GM19238 (cell line): Measurements from ENCODE around the gene EVX1.

Experiments used
- DNase-seq: peaks from one replicate; pipeline ENCODE4 v3.0.0; 2011; ENCODE audit warnings: low spot score; ENCODE audit not compliant: insufficient read length

The EVX1 gene

DNA sequence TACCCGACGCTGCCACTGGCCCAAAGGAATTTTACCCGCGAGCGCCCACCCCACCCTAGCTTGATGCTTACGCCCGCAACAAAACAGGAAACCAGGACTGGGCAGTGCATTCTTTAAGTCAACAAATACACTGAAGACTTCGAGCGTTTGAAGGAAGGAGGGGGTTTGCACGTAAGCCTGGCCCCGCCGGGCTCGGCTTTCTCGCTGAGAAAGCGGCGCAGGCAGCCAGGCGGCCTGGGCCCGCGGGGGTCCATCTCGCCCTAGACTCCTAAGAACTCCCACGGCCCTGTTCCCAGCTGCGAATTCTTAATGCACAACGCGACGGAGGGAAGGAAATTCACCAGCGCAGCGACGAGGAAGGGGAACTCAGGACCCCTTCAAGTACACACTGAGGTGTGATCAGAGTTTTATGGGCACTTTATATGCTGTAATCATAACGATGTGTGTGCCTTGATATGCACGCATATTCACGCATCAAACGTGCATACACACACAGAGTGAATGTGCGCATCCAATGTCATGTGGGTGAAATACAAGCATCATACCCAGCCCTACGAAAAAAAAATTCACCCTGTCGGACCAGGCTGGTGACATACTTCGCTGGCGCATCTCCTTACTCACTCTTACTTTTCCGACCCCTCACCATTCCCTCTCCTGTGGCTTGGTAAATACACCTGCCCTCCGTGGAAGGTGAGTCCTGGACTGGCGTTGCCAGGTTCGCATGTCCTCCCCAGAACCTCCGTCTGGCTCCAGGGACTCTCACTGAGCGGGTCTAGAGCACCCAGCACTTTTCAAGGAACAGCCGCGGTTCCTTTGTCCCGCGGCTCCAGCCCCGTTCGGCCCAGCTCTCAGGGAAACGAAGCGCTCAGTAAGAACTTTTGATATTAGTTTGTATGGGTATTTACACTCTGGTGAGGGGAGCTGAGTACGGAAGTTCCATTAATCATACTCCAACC lies 37.0 kb upstream of the EVX1 start:
- DNase-seq, result no peak

DNA sequence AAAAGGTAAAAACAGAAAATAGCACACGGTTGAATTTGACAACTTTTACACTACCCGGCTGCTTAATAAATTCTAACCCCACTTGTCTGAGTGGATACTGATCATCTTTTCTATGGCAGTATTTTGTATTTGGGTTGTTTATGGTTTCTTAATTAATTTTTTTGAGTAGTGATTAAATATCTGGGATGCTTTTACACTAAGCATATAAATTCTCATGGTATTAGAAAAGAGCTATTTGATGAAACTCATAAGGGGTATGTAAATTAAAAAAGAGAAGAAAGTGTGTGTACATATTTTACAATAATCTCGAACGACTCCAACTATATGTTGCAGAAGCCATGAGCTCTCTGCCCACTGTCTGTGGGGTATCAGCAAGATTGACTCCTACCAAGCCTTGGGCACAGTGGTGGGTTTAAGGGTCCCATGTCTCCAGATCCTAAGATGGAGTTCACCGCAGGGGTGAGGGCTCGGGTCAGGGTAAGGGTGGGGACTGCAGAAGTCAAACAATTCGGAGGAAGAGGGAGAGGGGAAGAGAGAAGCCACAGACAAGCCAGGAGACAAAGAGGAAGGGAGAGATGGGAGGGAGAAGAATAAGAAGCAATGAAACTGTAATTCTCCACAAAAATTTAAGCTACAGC lies 35.1 kb upstream of the EVX1 start:
- no peak for DNase-seq

DNA sequence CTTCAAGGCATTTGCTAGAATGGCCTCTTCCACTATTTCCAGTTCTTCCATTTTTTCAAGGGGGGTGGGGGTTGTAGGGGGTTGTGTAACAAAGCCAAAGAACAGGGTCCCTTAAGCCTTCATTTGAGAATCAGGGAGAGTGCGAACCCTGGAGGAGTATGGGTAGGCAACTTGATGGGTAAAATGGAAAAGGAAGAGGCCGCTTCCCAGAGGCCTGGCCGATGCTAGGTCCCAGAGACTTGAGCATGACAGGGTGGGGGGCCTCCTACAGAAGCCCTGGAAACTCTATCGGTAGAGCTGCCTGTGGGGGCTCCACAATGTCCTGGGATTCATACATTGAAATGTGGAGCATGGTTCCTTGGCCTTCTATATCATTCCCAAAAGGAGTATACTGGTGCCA lies 33.6 kb upstream of the EVX1 start:
- no peak for DNase-seq

DNA sequence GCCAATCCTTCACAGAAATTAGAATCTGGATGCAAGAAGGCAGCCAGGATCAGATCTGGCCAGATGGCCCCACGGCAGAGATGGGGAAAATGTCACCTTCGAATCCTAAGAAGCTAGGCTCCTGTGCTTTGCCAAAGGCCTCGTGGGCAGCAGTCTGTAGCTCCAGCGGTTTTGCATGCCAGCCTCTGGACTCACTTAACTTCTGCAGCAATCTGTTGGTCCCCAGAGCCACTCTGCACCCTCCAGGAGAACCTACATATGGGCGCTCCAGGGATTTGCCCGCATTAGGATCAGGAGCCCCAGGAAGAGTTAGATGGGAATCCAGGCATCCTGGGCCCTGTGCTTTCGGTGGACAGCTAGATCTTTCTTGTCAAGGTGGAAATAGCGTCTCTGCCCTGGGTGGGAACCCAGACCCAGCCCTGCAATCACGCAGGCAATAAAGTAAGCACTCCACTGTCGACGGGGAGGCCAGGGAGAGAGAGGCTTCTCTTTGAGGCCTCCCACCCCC lies 32.6 kb upstream of the EVX1 start:
- no peak for DNase-seq

DNA sequence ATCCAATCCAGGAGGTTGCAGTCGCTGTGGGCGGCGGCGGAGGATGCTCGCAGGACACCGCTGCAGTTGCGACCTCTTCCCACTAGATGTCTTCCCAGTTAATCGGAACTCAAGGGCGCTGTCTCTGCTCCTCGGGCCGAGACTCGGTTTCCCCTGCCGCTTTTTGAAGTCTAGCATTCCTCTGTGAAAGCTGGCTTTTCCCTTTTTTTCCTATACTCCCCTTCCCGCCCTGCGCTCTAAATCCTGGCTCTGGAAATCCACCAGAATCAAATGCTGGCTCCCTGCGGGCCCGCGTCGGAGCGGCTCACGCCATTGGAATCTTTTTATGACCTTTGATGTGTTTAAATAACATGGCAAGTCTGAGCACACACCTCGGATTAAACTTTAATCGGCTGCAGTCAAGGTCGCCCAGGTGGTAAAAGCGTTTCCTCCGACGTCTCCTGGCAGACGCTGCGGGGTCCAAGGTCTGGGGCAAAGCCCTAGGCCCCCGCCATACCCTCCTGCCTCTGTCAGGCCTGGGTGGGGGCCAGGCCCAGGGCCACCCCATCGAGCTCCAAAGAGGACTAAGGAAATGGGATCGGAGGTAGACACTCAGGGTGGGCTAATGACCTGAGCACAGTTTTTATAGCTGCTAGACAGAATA lies 32.0 kb upstream of the EVX1 start:
- no peak for DNase-seq

DNA sequence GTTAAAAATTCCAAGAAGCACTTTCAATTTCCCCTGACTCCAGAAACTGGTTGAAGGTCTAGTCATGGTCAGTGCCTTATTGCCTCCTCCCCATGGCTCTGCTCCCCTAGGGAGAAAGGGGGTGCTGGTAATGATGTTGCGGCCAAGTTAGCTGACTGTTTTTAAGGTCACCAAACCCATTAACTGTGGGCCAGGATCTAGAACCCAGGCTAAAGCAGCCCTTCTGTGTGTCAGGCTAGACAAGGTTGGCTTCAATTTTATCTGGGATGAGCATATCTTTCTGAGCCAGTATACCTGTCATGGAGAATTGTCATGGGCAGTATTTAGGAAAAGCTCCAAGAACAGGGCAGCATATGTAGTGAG lies 31.5 kb upstream of the EVX1 start:
- no peak for DNase-seq

DNA sequence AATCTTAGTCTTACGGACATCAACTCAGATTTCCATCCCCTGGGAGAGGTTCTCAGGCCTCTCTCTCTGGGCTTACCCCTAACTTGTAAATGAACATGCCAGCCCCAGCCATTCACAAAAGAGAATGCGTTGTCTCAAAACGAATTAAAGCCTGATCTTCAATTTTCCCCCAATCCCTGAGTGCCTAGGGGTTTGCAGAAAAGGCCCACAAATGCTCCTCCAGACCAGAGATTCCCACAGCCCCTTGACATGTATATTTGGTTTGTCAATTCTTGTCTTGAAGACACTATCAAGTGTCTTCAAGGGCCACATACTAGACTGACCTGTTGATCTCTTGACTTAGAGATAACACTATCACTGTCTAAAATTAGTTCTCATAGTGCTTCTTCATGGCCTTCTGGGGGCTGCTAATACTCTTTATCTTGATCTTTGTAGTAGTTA lies 30.8 kb upstream of the EVX1 start:
- DNase-seq, result no peak

DNA sequence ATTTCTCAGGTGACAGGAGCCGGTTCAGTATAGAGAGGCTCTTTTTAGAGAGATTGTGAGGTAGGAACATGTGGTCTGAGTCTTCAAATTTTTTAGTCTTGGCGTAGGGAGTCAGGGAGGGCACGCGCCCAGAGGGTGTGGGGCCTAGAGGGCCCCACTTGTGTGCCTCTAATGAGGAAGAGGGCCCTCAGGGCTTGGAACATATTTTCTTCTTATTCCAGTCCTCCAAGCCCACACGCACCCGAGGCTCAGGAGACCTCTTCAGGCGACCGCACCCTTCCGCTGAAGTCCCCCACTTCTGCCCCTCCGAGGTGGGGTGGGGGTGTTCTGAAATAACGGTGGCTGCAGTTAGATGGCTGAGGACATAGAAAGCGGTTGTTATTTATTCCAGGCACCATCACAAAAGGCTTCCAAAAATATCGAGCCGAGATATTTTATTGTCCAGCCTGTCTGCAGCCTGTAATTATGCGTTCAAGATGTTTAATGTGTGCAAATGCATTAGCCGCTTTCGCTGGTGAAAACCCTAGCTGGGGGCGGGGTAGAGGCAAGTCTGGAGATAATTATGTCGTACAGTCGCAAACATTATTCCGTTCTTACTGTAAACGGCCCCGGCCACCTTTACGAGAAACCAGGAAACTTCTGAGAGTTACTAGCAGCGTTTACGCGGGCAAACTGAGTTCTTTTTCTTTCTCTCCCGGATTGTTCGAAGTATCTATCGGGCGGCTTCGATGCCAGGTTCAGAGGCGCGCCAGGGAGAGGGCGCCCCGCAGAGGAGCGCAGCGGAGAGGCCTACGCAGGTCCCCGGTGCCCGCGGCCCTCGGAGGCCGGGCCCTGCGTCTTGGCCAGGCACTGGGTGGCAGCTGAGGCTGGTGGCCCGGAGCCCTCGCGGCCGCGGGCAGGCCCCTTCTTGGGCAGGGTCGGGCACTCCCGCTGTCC lies 29.8 kb upstream of the EVX1 start:
- no peak for DNase-seq

DNA sequence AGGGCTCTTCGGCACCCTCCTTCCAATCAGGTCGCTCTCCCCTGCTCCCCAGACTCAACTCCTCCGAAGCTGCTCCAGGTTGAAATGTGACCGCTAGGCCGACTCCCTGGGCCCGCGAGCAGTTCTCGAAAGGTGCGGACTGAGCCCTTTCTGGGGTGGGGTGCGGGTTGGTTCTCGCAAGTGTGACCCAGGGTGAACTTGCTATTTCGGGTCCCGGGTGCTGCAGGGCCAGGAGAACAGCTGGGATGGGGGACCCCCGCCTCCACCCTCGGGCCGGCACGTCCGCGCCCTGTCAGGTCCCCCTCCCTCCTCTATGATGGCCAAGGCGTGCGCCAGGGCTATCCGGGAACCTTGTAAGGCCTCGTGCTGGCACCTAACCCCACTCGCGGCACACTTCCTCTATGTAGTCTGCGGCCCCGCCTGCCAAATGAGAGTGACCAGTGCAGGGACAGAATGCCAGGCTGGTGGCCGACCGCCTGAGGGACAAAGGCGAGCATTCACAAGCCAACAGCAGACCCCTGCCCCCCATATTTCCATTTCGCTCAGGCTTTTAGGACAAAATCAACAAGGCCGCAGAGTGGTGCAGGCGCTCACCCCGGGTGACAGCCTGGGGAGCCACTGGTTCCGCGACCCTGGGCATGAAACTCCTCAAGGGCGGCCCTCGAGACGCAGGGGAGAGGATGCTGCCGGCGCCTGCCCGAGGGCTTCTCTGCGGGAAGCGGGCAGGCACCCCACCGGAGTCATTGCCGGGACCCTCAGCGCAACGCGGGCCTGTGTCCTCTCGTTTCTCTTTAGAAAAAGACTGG lies 29.0 kb upstream of the EVX1 start:
- DNase-seq, result no peak

DNA sequence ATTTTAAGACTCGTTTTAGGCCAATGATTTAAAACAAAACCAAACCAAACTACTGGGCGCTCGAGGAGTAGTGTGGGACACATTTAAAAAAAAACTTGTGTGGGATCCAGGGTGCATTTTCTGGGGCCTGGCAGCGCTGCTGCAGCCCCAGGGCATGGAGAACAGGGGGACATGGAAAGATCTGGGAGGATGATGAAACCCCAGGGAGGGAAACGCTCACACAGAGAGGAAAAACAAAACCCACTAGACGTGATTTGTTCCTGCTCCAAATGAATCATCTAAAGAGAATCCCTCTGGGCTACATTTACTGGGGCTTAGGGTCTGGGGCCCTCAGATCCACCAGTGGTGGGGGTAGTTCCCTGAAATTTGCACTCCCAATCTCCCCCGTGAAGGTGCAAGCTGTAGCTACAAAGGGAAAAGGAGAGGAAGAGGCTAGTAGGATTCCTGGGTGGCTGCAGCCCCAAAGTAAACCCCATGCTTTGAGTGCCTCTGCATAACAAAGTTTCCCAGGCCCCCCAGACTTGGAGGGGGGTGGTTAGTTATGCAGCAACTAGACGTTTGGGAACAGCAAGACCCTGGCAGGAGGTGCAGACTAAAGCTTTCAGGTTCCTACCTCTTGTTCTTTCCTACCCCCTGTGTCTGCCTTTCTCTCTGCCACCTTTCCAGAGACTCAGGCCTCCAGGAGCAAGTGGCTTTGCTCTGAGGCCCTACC lies 28.2 kb upstream of the EVX1 start:
- DNase-seq, result no peak

DNA sequence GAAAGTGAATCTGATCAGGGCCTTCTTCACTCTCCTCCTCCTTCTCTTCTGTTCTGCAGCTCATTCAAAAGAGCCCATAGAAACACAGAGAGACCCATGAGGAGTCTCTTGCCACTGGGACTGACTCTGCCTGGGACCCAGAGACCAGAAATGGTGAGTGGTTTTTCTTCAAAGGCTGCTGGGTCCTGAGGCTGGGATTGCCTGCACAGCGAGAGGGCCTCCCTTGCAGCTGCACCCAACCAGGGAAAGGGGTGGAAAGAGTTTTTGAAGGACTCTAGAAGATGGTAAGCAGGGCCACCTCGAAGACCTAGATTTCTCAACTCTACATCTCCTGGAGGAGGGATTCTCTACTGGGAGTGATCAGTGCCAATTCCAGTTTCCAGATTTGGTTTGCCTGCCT lies 27.2 kb upstream of the EVX1 start:
- no peak for DNase-seq

DNA sequence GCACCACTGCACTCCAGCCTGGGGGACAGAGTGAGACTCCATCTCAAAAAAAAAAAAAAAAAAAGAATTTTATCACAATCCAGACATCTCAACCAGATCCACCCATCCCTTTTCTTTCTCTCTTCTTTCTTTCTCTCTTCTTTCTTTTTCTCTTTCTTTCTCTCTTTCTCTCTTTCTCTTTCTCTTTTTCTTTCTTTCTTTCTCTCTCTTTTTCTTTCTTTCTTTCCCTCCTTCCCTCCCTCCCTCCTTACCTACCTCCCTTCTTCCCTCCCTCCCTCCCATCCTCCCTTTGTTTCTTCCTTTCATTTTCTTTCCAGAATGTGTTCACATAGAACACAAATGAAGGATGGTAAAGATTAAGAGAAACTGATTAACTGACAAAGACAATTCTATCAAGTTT lies 24.7 kb upstream of the EVX1 start:
- DNase-seq, result no peak

DNA sequence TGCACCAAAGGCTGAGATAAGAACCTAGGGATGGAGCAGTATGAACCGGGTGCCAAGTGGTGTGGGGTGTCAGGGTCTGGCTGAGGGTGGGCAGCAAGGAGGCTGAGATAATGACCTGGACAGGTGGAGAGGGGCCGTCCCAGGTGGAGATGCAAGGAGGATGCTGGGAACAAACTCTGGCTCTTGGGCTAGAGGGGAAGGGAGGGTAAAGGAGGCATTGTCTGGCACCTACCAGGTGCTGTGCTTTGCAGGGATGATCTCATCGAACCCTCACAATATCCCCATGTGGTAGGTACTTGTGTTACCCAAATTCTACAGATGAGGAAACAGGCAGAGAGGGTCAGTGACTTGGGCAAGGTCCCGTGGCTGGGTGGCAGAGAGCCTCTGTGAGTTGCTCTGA lies 22.8 kb upstream of the EVX1 start:
- no peak for DNase-seq

DNA sequence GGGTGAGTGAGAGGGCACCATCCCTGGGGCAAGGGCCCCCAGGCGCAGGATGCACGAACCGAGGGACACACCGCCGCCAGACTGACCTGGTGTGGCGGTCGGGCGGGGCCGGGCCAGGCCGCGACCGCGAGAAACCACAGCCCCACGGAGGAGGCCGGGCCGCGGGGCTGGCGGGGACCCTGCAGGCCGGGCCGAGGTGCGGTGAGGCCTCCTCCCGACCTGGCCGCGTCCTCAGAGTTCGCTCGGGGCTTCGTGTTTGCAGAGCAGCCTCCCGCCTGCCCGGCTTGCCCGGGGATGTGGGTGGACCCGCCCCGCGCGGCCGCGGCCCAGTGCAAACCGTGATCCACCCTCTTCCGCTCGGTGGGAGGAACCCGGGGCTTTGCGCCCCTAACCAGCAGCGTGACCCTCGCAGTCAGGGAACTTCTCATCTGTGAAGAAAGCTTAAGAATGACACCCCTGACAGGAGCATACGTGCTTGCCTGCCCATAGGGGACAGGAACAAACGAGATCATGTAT lies 22.1 kb upstream of the EVX1 start:
- DNase-seq, result no peak

DNA sequence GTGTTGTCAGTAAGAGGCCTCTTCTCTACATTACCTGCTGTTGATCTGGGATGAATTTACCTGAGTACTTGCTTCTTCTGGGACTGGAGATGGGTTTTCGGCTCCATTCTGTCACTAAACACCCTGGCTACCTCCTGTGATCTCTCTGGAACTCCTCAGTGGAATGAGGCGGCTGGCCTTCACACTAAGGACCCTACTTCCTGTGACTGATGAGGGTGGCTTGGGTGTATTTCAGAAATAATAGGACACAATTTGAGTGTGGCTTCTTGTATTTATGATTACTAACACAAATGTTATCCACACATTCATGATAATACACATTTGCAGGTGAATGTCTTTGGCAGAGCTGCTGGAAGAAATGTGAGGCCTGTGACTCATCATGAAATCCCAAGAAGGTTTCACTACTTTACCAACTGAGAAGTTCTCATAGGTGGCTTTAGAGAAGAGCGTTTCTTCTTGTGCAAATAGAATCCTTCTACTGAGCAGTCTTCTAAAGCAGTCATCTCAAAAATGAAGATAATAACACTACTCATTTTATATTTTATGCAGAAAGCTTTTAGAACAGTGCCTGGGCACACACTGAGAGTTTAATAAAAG lies 21.3 kb upstream of the EVX1 start:
- no peak for DNase-seq

DNA sequence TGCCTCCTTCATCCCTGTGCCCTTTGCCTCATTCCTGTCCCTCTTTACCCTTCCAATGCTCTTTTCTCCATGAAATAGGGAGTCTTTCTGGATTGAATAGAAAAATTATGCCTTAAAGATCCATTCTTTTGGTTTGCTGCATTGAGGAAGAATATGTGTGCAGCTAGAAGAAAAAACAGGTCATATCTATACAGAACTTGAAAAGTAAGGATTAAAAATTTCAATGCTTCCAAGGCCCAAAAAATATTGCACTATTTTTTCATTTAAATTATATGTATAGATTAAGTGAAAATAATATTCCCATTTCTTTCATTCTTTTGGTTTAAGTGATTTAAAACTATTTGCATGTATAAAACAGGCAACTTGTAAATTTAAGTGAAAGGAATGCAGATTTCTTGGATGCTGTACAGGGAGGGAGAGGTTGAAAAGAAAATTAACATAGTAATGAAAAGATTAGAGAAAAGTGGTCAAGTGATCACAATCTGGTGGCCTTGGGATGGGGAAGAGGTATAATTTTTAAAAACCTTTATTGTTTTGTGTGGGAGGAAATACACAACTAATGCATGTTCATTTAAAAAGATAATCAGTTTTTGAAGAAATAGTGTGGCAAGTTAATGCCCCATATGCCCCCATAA lies 18.5 kb upstream of the EVX1 start:
- DNase-seq, result no peak

DNA sequence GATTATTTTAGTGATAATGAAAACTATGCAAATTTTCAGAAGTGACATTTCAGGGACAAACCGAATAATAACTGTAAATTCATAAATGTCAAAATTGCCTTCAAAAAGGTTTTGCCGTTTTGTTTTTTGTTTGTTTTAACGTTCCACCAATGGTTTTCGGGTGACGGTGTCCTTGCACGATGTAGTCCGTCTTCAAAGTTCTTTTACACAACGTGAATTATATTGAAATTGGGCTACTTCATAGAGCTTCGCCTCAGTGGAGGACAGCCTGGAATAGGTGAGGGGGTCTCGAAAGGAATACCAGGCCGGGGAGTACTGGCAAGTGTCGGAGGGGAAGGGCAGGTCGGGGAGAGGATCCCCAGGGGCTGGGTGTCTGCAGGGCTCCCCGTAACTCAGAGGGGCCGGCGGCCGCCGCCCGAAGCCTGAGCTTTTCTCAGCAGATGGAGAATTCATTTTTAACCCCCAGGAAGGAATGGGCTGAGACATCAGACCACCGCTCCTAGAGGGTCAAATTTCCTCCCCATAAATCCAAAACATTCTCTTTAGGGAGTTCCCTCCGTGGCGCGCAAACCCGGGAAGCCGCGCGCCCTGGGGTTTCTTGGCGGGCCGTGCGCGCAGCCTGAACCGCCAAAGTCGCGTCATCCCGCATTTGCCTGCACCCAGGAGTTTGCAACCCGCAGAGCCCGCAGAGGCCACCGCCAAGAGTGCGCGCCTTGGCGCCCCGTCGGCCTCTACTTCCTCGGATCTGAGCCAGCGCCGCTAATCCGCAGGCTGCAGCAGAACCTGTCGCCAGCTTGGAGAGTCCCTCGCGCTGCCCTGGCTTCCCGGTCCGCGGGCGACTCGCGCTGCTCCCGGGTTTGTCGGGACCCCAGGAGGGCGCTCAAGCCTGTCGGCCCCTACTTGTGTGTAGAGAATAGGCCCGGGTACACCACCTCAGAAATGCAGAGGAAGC lies 17.3 kb upstream of the EVX1 start:
- DNase-seq, result no peak
